ENCODE data around the gene C19orf81.

The C19orf81 gene

GRCh38 chr19:50667759-50668231, 18.6 kb downstream of the C19orf81 start:
- TF ChIP-seq, protein P1, sequence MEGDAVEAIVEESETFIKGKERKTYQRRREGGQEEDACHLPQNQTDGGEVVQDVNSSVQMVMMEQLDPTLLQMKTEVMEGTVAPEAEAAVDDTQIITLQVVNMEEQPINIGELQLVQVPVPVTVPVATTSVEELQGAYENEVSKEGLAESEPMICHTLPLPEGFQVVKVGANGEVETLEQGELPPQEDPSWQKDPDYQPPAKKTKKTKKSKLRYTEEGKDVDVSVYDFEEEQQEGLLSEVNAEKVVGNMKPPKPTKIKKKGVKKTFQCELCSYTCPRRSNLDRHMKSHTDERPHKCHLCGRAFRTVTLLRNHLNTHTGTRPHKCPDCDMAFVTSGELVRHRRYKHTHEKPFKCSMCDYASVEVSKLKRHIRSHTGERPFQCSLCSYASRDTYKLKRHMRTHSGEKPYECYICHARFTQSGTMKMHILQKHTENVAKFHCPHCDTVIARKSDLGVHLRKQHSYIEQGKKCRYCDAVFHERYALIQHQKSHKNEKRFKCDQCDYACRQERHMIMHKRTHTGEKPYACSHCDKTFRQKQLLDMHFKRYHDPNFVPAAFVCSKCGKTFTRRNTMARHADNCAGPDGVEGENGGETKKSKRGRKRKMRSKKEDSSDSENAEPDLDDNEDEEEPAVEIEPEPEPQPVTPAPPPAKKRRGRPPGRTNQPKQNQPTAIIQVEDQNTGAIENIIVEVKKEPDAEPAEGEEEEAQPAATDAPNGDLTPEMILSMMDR (IDR thresholded peaks at IDR 0.05; ENCODE audit: borderline replicate concordance, insufficient read depth, low read depth, low read length) = no peak
- no peak overlapping the region for H3K4me3 ChIP-seq (ENCODE audit: low read depth, low read length)

DNA sequence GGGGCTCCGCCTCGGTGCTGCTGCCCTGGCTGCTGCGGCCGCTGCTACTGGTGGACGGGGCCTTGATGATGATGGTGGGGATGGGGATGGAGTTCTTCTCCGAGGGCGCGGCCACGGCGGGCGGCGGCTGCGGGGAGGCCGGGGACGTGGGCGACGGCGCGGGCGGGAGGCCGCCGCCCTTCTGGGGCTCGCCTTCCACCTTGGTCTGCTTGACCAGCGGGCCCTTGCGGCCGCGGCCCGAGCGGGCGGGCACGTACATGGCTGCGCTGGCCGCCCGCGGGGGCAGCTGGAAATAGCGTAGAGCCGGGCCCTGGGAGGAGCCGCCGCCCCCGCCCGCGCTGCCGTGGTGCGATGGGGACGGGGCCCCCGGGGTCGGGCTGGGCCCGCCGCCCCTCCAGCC, 19.2 kb downstream of the C19orf81 start:
- H3K4me3 ChIP-seq (ENCODE audit: low read depth, low read length) = no peak overlapping the region
- TF ChIP-seq, protein P1 (IDR thresholded peaks at IDR 0.05; ENCODE audit: borderline replicate concordance, insufficient read depth, low read depth, low read length) = no peak

GRCh38 chr19:50668879-50669278, 19.6 kb downstream of the C19orf81 start:
- no peak overlapping the region for H3K4me3 ChIP-seq (ENCODE audit: low read depth, low read length)
- TF ChIP-seq, protein P1 (IDR thresholded peaks at IDR 0.05; ENCODE audit: borderline replicate concordance, insufficient read depth, low read depth, low read length) = no peak

DNA sequence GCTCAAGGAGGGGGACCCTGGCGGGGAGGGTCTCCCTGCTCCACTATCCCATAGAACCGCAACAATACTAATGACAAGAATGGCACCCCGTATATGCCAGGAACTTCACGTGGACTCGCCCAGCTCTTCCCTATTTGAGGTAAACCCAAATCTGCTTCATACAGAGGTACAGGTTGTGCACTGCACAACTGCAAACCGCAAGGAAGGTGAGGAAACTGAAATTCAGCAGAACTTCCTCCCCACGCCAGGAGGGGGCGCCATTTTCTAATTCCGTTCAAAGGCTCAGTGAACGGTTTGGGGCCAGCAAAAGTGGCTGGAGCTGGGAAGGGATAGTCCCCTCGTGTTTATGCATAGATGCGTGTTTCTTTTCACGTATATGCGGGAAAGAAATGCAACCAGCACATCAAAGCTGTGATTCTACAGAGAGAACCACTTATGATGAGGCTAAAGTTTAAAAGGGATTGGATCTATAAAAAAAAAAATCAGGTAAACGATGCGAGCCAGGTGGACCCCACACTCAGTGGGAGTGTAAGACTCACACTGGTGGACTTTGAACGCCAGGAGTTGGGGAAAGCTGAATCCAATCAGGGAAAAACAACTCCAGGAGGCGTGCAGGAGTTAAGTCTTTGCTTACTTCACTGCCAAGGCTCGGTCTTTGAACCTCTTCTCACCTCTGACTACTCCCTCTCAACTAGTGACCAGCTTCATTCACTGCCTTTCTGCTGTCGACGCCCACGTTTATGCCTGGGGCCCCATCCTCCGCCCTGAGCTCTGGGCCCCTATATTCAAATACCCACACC, 20.3 kb downstream of the C19orf81 start:
- TF ChIP-seq, protein P1 (IDR thresholded peaks at IDR 0.05; ENCODE audit: borderline replicate concordance, insufficient read depth, low read depth, low read length) = peak; percentile 66; the same call in 1 of the 2 replicates
- no peak overlapping the region for H3K4me3 ChIP-seq (ENCODE audit: low read depth, low read length)

DNA sequence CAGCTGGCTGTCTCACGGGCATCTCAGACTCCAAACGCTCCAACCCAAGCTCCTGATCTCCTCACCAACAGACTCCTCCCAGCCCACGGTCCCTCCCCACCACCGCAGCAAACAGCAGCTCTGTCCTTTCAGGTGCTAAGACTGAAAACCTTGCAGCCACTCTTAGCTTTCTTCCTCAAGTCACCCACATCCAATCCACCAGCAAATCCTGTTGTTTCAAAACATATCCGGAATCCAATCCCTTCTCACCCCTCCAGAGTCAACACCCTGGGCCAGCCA, 20.8 kb downstream of the C19orf81 start:
- TF ChIP-seq, protein P1 (IDR thresholded peaks at IDR 0.05; ENCODE audit: borderline replicate concordance, insufficient read depth, low read depth, low read length) = no peak
- no peak overlapping the region for H3K4me3 ChIP-seq (ENCODE audit: low read depth, low read length)

GRCh38 chr19:50673118-50673517, 23.9 kb downstream of the C19orf81 start:
- TF ChIP-seq, protein P1 (IDR thresholded peaks at IDR 0.05; ENCODE audit: borderline replicate concordance, insufficient read depth, low read depth, low read length) = no peak
- no peak overlapping the region for H3K4me3 ChIP-seq (ENCODE audit: low read depth, low read length)

DNA sequence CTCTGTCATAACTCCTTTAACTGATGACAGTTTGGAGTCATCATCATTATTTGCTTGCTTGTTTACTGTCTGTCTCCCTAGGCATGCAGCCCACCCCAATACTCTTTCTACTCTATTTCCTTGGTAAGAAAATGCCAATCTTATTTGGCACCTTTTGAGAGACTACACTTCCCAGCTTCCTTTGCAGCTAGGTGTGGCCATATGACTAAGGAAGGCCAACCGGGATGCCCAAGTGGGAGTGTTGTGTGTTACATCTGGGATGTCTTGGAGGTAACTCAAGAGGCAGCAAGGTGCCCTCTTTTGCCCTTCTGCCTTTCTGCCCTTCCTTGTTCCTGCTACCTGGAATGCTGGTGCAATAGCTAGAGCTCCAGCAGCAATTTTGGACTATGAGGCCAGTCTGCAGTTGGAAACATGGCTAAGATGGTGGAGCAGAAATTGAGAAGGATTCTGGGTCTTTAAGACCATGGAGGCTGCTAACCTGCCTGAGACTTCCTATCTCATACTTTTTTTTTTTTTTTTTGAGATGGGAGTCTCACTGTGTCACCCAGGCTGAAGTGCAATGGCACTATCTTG, 27.5 kb downstream of the C19orf81 start:
- H3K4me3 ChIP-seq (ENCODE audit: low read depth, low read length) = no peak overlapping the region
- TF ChIP-seq, protein P1 (IDR thresholded peaks at IDR 0.05; ENCODE audit: borderline replicate concordance, insufficient read depth, low read depth, low read length) = no peak

Measured in GM12875 (cell line).